Thyroid gland (tissue), 4 donors: ENCODE data around the gene FMN1.

ENCODE experiments used
- CTCF ChIP-seq, 6 experiments: fragments of 200-600 bp in 3 of 6; fragments of 450-650 bp in 3 of 6; sonication (generic) in 3 of 6; IDR thresholded peaks; one replicate each; pipeline ENCODE4 v1.5.1; 2016 to 2019; ENCODE audit warnings: antibody characterized with exemption in 6 of 6, mild to moderate bottlenecking in 2 of 6, inconsistent platforms in 1 of 6, moderate library complexity in 1 of 6
- POLR2A ChIP-seq, 2 donors: fragments of 450-650 bp; IDR thresholded peaks; one replicate each; pipeline ENCODE4 v1.6.1; 2017; ENCODE audit warnings: antibody characterized with exemption in 2 of 2, mild to moderate bottlenecking in 2 of 2, moderate library complexity in 1 of 2

DNA sequence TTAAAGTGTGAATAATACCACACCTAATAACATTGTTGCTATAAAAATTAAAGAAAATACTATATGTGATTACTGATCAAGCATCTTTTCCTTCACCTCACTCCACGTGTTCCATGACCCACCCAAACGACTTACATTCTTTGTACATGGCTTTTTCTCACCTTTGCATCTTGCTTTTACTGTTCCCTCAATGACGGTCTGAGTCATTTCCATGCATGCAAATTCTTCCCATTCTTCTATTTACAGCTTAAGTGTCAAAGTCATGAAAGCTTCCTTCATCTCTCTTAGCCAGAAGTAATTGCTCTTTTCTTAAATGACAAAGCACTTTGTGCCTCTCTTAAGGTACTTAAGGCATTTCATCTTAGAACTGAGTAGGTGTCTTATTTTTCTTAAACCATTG, 412.7 kb downstream of the FMN1 start:
- TF ChIP-seq CTCF (IDR thresholded peaks at IDR 0.05) (no peak), POLR2A (IDR thresholded peaks at IDR 0.05) (no peak)
